Activated CD8-positive, alpha-beta memory T cell treated with anti-CD3 and anti-CD28 coated beads for 36 hours (primary cell): ENCODE results near the gene ARHGEF17. TPM values are rescaled to one million over a fixed set of nuclear protein-coding genes. Genes with fewer than 3 reads are reported as not detected.

Source experiments
- CTCF ChIA-PET: fragments of 350-600 bp; sonication (Branson Sonifier 250); formaldehyde crosslinking; loops from one replicate; lab custom pipeline; 2021; ENCODE audit warnings: antibody characterized with exemption; lab: Charles Lee
- POLR2A ChIA-PET: fragments of 350-600 bp; sonication (Branson Sonifier 250); formaldehyde crosslinking; loops from one replicate; lab custom pipeline; 2021; ENCODE audit warnings: antibody characterized with exemption; lab: Charles Lee
- total RNA-seq, 2 experiments: library from RNA; stranded (reverse); gene quantifications; one replicate each; pipeline ENCODE4 v1.2.3, GENCODE V29; 2021

ARHGEF17 gene
- total RNA-seq, 2 experiments from 2014 or later = 0.02 TPM; not detected in 1

DNA sequence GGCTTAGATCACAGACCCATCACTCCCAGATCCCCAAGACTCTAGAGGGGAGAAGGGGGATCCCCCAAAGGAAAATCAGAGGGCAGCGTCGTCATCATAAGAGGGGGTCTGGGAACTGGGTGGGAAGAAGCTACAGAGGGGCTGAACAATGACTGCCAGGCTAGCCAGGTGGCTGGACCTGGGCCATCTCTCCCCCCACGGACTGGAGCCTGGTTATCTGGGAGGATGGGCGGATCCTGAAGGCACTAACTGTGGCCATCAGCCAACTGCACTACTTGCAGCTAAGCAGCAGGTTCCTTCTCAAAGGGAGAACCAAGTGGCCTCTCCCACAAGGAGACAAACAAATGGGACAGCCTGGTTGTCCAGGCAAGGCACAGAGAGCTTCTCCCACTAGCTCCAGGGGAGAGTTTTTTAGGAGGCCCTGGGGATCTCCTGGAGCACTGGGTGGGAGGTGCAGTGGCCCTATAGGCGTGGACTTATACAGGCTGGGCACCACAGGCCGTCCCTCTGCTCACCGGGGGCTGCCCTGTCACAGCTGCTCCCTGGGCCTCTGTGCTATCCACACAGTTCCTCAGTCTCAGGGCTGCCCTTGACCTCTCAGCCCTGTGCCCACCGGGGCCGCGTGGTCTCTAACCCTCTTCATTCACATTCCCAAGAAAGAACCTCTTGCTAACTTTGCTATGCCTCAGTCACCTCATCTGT, 20.5 kb upstream of the ARHGEF17 start:
- POLR2A ChIA-PET = no interaction called here

GRCh38 chr11:73288192-73288872, 19.7 kb upstream of the ARHGEF17 start:
- CTCF ChIA-PET = interaction anchor here (1.2 to 1.7 kb wide), 3 partner anchors 13 to 110 kb away, joined by 3 to 4 read pairs (median 3); no protein-coding TSS in a partner anchor
- POLR2A ChIA-PET = no interaction called here

More for the DNA sequence above, 20.5 kb upstream of the ARHGEF17 start:
- CTCF ChIA-PET = no interaction called here

- CTCF ChIA-PET = interaction anchor here (1.2 to 1.7 kb wide), 4 partner anchors 12 to 111 kb away, joined by 3 to 4 read pairs (median 3); no protein-coding TSS in a partner anchor
- POLR2A ChIA-PET = interaction anchor here (0.6 kb wide), 1 partner anchor 480 kb away, joined by 4 read pairs; no protein-coding TSS in a partner anchor
Measured at GRCh38 chr11:73288873-73289707, 19.0 kb upstream of the ARHGEF17 start.

DNA sequence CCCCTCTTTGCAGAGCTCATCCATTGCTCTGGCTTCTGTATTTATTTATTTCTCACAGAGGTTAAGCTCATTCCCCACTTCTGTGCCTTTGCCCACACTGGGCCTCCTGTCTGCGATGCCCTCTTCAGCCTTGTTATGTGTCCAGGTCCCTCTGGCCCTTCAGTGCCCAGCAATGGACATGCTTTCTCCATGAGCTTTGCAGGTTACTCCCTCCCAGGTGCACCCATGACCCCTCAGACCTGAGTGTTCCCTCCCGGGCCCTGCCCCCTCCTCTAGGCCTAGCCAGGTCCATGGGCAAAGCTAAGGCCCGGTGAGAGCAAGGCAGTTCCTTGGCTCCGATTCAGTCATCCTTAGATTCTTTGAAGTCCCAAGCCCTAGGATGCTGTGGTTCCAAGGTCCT, 17.5 kb upstream of the ARHGEF17 start:
- POLR2A ChIA-PET = no interaction called here

DNA sequence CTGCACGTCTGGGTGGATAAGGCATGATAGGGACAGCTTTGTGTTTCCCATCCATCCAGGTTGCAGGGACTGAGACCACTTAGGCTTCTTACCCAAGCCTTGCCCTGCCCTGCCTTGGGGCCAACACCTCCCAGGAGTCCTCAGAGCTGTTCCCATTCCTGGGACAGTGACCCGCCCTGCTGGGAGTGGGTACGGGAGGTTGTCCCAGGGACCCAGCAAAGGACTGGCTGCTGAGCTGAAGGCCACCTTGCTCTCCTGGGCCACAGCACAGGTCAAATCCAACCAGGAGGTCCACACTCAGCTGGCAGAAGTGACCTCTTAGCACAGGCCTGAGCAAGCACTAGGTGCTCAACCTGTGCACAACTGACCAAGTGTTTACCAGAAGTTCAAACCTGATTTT, 16.9 kb upstream of the ARHGEF17 start:
- CTCF ChIA-PET = interaction anchor here (1.3 kb wide), 1 partner anchor 44 kb away, joined by 7 read pairs; no protein-coding TSS in a partner anchor
- POLR2A ChIA-PET = no interaction called here

More for the DNA sequence above, 17.5 kb upstream of the ARHGEF17 start:
- CTCF ChIA-PET = interaction anchor here (0.6 kb wide), 1 partner anchor 474 kb away, joined by 3 read pairs; no protein-coding TSS in a partner anchor

DNA sequence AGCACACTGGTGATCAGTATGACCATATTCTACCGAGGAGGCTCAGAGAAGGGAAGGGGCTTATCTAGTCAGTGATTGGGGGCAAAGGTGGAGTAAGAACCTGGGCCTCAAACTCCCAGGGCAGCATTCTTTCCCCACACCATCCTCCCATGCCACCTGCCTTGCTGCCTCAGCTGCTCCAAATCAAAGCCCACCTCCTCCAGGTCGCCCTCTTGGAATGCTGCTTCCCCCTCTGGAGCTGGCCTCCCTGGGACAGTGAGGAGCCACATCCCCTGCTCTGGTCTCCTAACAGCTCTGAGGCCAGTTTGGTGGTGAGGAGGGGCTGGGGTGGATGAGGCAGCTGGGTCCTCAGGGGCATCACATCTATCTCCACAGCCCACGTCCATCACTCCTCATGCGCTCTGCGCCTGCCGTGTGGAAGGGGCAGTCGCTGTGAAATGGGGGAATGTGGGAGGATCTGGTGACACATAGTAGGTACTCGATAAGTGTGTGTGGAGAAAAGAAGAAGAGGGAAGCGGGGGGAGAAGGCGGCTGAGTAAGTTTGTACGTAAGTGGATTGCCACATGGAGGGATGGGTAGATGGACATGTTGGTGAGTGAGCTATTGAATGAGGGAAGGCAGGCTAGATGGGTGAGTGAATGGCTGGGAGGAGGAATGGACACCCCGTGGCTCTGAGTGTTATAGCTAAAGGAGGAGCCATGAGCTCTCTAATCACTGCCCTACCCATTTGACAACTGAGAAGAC, 16.1 kb upstream of the ARHGEF17 start:
- CTCF ChIA-PET = interaction anchor here (0.8 to 1.3 kb wide), 3 partner anchors 12 to 114 kb away, joined by 3 to 7 read pairs (median 3); no protein-coding TSS in a partner anchor
- POLR2A ChIA-PET = no interaction called here

DNA sequence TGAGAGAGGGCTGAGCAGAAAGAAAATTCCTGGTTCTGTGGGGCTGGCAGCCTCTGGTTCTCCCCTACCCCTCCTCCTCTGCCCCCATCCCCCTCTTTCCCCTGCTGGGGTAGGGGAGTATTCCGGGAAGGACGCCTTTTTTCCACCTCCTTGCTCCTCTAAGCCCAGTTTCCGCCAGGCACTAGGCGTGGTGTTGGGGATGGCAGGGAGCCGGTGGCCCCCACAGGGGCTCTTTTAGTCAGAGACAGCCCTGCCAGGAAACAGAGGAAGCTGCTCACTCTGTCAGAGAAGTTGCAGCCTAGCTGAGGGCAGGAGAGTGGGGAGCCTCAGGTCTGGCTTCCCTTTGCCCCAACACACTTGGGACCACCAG, 15.6 kb upstream of the ARHGEF17 start:
- CTCF ChIA-PET = interaction anchor here (0.8 to 1.3 kb wide), 3 partner anchors 12 to 114 kb away, joined by 3 to 7 read pairs (median 3); no protein-coding TSS in a partner anchor

DNA sequence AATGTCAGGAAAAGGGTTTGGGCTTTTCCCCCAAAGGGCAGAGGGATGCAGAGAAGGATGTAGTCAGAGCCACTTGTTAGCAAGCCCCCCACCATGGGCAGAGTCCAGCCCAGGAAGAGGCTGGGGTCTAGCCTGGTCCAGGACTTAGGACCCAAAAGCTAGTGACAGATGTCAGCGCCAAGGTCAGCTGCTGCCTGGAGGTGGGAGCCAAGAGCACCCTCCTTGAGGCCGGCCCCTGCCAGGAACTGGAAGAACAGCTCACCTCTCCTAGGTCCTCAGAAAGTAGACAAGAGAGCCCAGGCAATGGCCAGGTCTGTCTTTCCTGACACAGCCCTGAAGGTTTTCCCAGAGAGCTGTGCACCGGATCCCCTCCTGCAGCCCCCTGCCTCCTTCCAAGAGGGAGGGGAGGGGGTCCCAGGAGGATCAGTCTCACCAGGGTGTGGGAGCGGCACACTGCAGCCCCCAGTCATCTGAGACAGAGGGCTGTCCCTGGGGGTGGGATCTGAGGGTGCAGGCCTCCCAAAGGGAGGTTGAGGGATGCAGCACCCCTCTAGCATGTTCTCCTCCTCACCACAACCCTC, 14.6 kb upstream of the ARHGEF17 start:
- POLR2A ChIA-PET = no interaction called here
- CTCF ChIA-PET = interaction anchor here (1.8 to 2.1 kb wide), 2 partner anchors 13 to 42 kb away, joined by 10 to 12 read pairs; no protein-coding TSS in a partner anchor

More for the DNA sequence above, 15.6 kb upstream of the ARHGEF17 start:
- POLR2A ChIA-PET = no interaction called here

- ChIA-PET POLR2A (no interaction called here), CTCF (interaction anchor here (0.6 to 2.1 kb wide), 6 partner anchors 12 to 724 kb away, joined by 3 to 12 read pairs (median 6); no protein-coding TSS in a partner anchor)
Measured at GRCh38 chr11:73294604-73295003, 13.5 kb upstream of the ARHGEF17 start.

GRCh38 chr11:73295241-73295995, 12.7 kb upstream of the ARHGEF17 start:
- ChIA-PET CTCF (interaction anchor here (0.6 to 2.1 kb wide), 6 partner anchors 11 to 725 kb away, joined by 3 to 12 read pairs (median 6); no protein-coding TSS in a partner anchor), POLR2A (no interaction called here)

GRCh38 chr11:73295996-73296318, 12.1 kb upstream of the ARHGEF17 start:
- ChIA-PET POLR2A (no interaction called here), CTCF (no interaction called here)

DNA sequence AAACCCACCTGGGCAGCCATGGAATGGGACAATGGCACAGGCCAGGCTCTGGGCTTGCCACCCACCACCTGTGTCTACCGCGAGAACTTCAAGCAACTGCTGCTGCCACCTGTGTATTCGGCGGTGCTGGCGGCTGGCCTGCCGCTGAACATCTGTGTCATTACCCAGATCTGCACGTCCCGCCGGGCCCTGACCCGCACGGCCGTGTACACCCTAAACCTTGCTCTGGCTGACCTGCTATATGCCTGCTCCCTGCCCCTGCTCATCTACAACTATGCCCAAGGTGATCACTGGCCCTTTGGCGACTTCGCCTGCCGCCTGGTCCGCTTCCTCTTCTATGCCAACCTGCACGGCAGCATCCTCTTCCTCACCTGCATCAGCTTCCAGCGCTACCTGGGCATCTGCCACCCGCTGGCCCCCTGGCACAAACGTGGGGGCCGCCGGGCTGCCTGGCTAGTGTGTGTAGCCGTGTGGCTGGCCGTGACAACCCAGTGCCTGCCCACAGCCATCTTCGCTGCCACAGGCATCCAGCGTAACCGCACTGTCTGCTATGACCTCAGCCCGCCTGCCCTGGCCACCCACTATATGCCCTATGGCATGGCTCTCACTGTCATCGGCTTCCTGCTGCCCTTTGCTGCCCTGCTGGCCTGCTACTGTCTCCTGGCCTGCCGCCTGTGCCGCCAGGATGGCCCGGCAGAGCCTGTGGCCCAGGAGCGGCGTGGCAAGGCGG, 11.4 kb upstream of the ARHGEF17 start:
- POLR2A ChIA-PET = no interaction called here
- CTCF ChIA-PET = interaction anchor here (1.6 kb wide), 1 partner anchor 10 kb away, joined by 9 read pairs; no protein-coding TSS in a partner anchor

DNA sequence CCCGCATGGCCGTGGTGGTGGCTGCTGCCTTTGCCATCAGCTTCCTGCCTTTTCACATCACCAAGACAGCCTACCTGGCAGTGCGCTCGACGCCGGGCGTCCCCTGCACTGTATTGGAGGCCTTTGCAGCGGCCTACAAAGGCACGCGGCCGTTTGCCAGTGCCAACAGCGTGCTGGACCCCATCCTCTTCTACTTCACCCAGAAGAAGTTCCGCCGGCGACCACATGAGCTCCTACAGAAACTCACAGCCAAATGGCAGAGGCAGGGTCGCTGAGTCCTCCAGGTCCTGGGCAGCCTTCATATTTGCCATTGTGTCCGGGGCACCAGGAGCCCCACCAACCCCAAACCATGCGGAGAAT, 10.9 kb upstream of the ARHGEF17 start:
- CTCF ChIA-PET = interaction anchor here (1.0 to 1.8 kb wide), 3 partner anchors 9 to 39 kb away, joined by 3 to 9 read pairs (median 6); no protein-coding TSS in a partner anchor
- POLR2A ChIA-PET = no interaction called here

DNA sequence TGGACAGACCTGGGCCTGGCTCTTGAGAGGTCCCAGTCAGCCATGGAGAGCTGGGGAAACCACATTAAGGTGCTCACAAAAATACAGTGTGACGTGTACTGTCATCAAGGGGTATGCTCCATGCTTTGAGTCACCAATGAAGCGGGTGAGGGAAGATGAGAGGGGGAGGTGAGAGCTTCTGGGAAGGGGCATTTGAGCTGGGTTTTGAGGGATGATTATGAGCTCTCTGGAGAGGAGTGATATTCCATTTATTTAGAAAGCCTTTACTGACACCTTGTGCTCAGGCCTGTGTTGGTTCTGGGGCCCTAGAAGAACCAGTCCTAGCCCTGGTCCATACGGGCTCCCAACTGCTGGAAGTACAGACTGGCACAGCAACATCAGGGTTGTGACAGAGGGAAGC, 10.4 kb upstream of the ARHGEF17 start:
- POLR2A ChIA-PET = no interaction called here
- CTCF ChIA-PET = interaction anchor here (0.8 to 1.8 kb wide), 6 partner anchors 9 to 551 kb away, joined by 3 to 9 read pairs (median 4); no protein-coding TSS in a partner anchor

- ChIA-PET CTCF (interaction anchor here (0.8 to 1.8 kb wide), 6 partner anchors 8 to 551 kb away, joined by 3 to 9 read pairs (median 4); no protein-coding TSS in a partner anchor), POLR2A (no interaction called here)
Measured at GRCh38 chr11:73298233-73298632, 9.8 kb upstream of the ARHGEF17 start.

DNA sequence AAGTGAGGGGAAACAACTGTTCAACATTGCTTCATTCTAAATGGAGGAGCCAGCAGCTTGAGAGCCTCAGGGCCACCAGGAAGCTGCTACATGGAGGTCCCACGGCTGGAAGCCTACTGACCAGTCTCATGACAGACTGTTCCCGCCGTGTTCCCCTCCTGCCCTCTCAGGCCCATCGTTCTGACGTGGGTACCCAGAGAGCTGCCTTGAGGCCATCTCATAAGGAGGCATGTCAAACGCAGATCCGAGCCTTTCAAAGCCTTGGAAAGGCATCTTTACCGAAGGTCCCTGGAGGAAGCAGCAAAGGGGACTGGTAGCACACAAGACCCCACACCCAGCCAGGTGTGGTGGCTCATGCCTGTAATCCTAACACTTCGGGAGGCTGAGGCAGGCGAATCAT, 8.3 kb upstream of the ARHGEF17 start:
- POLR2A ChIA-PET = no interaction called here
- CTCF ChIA-PET = interaction anchor here (0.6 to 2.2 kb wide), 6 partner anchors 36 to 1882 kb away, joined by 3 to 7 read pairs (median 4); no protein-coding TSS in a partner anchor
